Astrocyte (in vitro differentiated cells and primary cell): ENCODE data around the gene SLC16A6.

Experiments
- CTCF ChIP-seq: IDR thresholded peaks from 2 replicates; pipeline ENCODE4 v1.5.1; 2011; ENCODE audit warnings: low read depth, mild to moderate bottlenecking, inconsistent platforms, low read length, moderate library complexity; ENCODE audit not compliant: insufficient read depth
- EZH2 ChIP-seq: IDR thresholded peaks from 2 replicates; pipeline ENCODE4 v1.6.1; 2012; ENCODE audit warnings: mild to moderate bottlenecking, low read length, inconsistent platforms; ENCODE audit not compliant: insufficient read depth

GRCh38 chr17:68315930-68316329 is 25.0 kb upstream of the SLC16A6 start:
- TF ChIP-seq CTCF (no peak), EZH2 (no peak)
